GM12878 (cell line): ENCODE measurements around the gene GRPEL2. TPM values are rescaled to one million over a fixed set of nuclear protein-coding genes. Genes with fewer than 3 reads are reported as not detected.

Experiments
- ATAC-seq: fragments of 200-7000 bp; cut with Tn5 transposase; 3 replicates; pipeline ENCODE4 v1.9.1; 2020; ENCODE audit warnings: mild to moderate bottlenecking, moderate library complexity
- BruUV-seq: library from RNA; stranded (reverse); fragments of 400-500 nt; replicated peaks from 2 replicates; lab custom pipeline; 2021; lab: Mats Ljungman, UMichigan
- CTCF ChIA-PET: fragments of 300-600 bp; sonication (Branson Sonifier 250); formaldehyde crosslinking; extraction: SDS; loops from one replicate; lab custom pipeline; 2021; ENCODE audit warnings: inconsistent platforms; lab: Yijun Ruan, JAX
- POLR2A ChIA-PET: fragments of 350-600 bp; formaldehyde crosslinking; extraction: SDS; loops from one replicate; lab custom pipeline; 2021; ENCODE audit warnings: inconsistent platforms; lab: Charles Lee
- RAD21 ChIA-PET: fragments of 300-600 bp; sonication (Branson Sonifier 250); formaldehyde crosslinking; loops from one replicate; lab custom pipeline; 2023; ENCODE audit warnings: antibody characterized with exemption; ENCODE audit not compliant: unreplicated experiment; lab: Charles Lee
- SMC1A ChIA-PET: fragments of 300-600 bp; sonication (Branson Sonifier 250); formaldehyde crosslinking; loops from one replicate; lab custom pipeline; 2023; ENCODE audit not compliant: unreplicated experiment, uncharacterized antibody; lab: Charles Lee
- DNase-seq: peaks from one replicate; pipeline ENCODE4 v3.0.0-alpha.2; 2011; ENCODE audit warnings: low read depth, low spot score
- FAIRE-seq: peaks from 3 replicates; lab custom pipeline; 2011; peaks lifted over from hg19 to GRCh38; lab: Jason Lieb, UNC
- H2AFZ ChIP-seq: 2 replicates; pipeline ENCODE4 v1.6.0; 2011; ENCODE audit warnings: low read depth, low read length, control low read depth; ENCODE audit not compliant: control insufficient read depth
- H3K27ac ChIP-seq: 2 replicates; pipeline ENCODE4 v1.5.1; 2011; ENCODE audit warnings: control low read depth; ENCODE audit not compliant: control insufficient read depth, insufficient read depth
- H3K27me3 ChIP-seq, 2 experiments: replicated peaks in 1 of 2; 2 replicates each; pipeline versions ENCODE4 v1.6.0 to v1.6.1; 2011; ENCODE audit warnings: low read length in 1 of 2; ENCODE audit not compliant: control insufficient read depth in 2 of 2, insufficient read depth in 2 of 2
- H3K36me3 ChIP-seq, 2 experiments: 2 replicates each; pipeline ENCODE4 v1.5.1; 2011; ENCODE audit warnings: low read length in 1 of 2; ENCODE audit not compliant: control insufficient read depth in 2 of 2, insufficient read depth in 2 of 2
- H3K4me1 ChIP-seq: 2 replicates; pipeline ENCODE4 v1.6.1; 2011; ENCODE audit warnings: mild to moderate bottlenecking, low read length, moderate library complexity, mixed read lengths; ENCODE audit not compliant: control insufficient read depth, insufficient read depth
- H3K4me2 ChIP-seq: 2 replicates; pipeline ENCODE4 v1.6.0; 2011; ENCODE audit warnings: control low read depth; ENCODE audit not compliant: control insufficient read depth, insufficient read depth
- H3K4me3 ChIP-seq: fragments of 200-600 bp; sonication (generic); 2 replicates; pipeline ENCODE4 v1.5.1; 2016
- H3K79me2 ChIP-seq: 2 replicates; pipeline ENCODE4 v1.6.0; 2011; ENCODE audit warnings: low read length; ENCODE audit not compliant: control insufficient read depth, insufficient read depth
- H3K9ac ChIP-seq: 2 replicates; pipeline ENCODE4 v1.8.0; 2011; ENCODE audit warnings: low read length, control low read depth, mixed read lengths; ENCODE audit not compliant: control insufficient read depth, insufficient read depth
- H3K9me3 ChIP-seq: replicated peaks from 3 replicates; pipeline ENCODE4 v1.5.1; 2011; ENCODE audit warnings: mild to moderate bottlenecking, low read length; ENCODE audit not compliant: control insufficient read depth, insufficient read depth
- H4K20me1 ChIP-seq: 2 replicates; pipeline ENCODE4 v1.6.0; 2011; ENCODE audit not compliant: control insufficient read depth, insufficient read depth
- BCLAF1 ChIP-seq: fragments of 450-650 bp; IDR thresholded peaks from 2 replicates; pipeline ENCODE4 v1.6.1; 2017; ENCODE audit warnings: antibody characterized with exemption, mild to moderate bottlenecking, moderate library complexity
- BMI1 ChIP-seq: fragments of 450-650 bp; IDR thresholded peaks from 2 replicates; pipeline ENCODE4 v1.6.1; 2016; ENCODE audit warnings: mild to moderate bottlenecking, moderate library complexity, borderline replicate concordance
- KDM1A ChIP-seq: fragments of 200-600 bp; sonication (generic); IDR thresholded peaks from 2 replicates; pipeline ENCODE4 v1.6.1; 2016; ENCODE audit warnings: borderline replicate concordance
- MEF2A ChIP-seq: IDR thresholded peaks from 2 replicates; pipeline ENCODE4 v1.6.1; 2011; ENCODE audit warnings: low read depth, mild to moderate bottlenecking, low read length, moderate library complexity; ENCODE audit not compliant: insufficient read depth
- ZNF274 ChIP-seq: IDR thresholded peaks from one replicate; pipeline ENCODE4 v1.8.0; 2011; ENCODE audit not compliant: insufficient read length, insufficient read depth
- WGBS: methylation state at CpG from one replicate; pipeline ENCODE4 v1.1.6; 2016; ENCODE audit warnings: low lambda C conversion rate; ENCODE audit not compliant: insufficient replicate concordance, insufficient coverage; ENCODE audit errors: missing lambda C conversion rate; 5-methylcytosine and 5-hydroxymethylcytosine counted together
- in situ Hi-C: fragments of 300-500 bp; cut with MboI; formaldehyde crosslinking; loops from 9 replicates; pipeline ENCODE4 v1.14.3; 2018; ENCODE audit warnings: mixed read lengths
- intact Hi-C: fragments of 100-400 bp; cut with micrococcal nuclease; formaldehyde crosslinking; loops from one replicate; pipeline ENCODE4 v1.14.2; 2022; ENCODE audit not compliant: unreplicated experiment
- polyA plus RNA-seq, 11 experiments: library from polyadenylated mRNA; depleted of rRNA in 4 of 11; unstranded in 6 of 11; stranded (reverse) in 5 of 11; fragments of >200 nt; fragmentation: Nextera tagmentation in 4 of 11; fragmentation: Illumina TruSeq in 1 of 11; extraction: Ambion mirVana in 4 of 11; extraction: Trizol in 1 of 11; gene quantifications; 1 replicate in 1 of 11; 2 replicates in 10 of 11; pipeline versions ENCODE4 v1.2.1 to v1.2.3, GENCODE V29; 2011 to 2016; ENCODE audit warnings: inconsistent platforms in 2 of 11, missing spikeins in 2 of 11, low read depth in 1 of 11
- total RNA-seq, 4 experiments: library from RNA; depleted of rRNA in 3 of 4; stranded (reverse); fragments of >200 nt in 3 of 4; fragmentation: Illumina TruSeq in 1 of 4; extraction: Trizol in 1 of 4; gene quantifications; 2 replicates each; pipeline versions ENCODE4 v1.2.1 to v1.2.3, GENCODE V29; 2013 to 2021

GRPEL2 gene
- total and polyA plus RNA-seq, 10 of the 15 experiments (the other 5 are each of a cell fraction or from before 2014, with no cell fraction given): 4.4 to 20.2 (median 14.1) TPM

GRCh38 chr5:149358868-149359495 is 13.7 kb downstream of the GRPEL2 start:
- Histone ChIP-seq H4K20me1 (no peaks in the 10 kb centered on the region), H3K9me3 (no peaks in the 10 kb centered on the region), H3K4me1 (peaks cover 13% of the 10 kb centered on the region), H3K4me3 (peak overlapping the region; percentile 84; the same call in 1 of the 2 replicates), H3K27ac (no peak overlapping the region; the same call in 1 of the 2 replicates), H3K27me3 (no peaks in the 10 kb centered on the region), H3K79me2 (peaks cover 10% of the 10 kb centered on the region), H2AFZ (no peak overlapping the region)
- CTCF ChIA-PET: interaction anchor here (1.5 to 7.5 kb wide), 7 partner anchors 9 to 74 kb away, joined by 4 to 81 read pairs (median 11); partner anchors contain the start of gene GRPEL2
- RAD21 ChIA-PET: no interaction called here
- POLR2A ChIA-PET: interaction anchor here (1.0 to 4.2 kb wide), 3 partner anchors 13 to 192 kb away, joined by 4 to 66 read pairs (median 8); partner anchors contain the start of genes CSNK1A1 and GRPEL2
- ATAC-seq (no peak), FAIRE-seq (no peak), DNase-seq (no peak)
- intact Hi-C loops: no loop called here
- in situ Hi-C loops: no loop called here
- SMC1A ChIA-PET: interaction anchor here (0.6 to 4.0 kb wide), 3 partner anchors 13 to 598 kb away, joined by 3 to 23 read pairs (median 3); partner anchors contain the start of gene GRPEL2
- BruUV-seq: no TSS peak
- WGBS: 78% methylated on average over 8 of the region's 8 CpGs
- TF ChIP-seq MEF2A (no peak), BCLAF1 (no peak), BMI1 (no peak), KDM1A (no peak), ZNF274 (no peak)
- TF ChIP-seq, all 136 proteins: peak for 0
- H3K36me3 ChIP-seq: no peaks in the 10 kb centered on the region; a peak in 2 of 4 replicates
- peak overlapping the region; percentile 95 for H3K4me2 ChIP-seq
- no peak overlapping the region for H3K9ac ChIP-seq
